ENCODE measurements around the gene BICD2.

Gene BICD2

GRCh38 chr9:92761686-92762085 lies 2.9 kb downstream of the BICD2 start:
- H3K27ac ChIP-seq (ENCODE audit: poor library complexity, severe bottlenecking), result no peak overlapping the region
- no peaks in the 10 kb centered on the region for H3K9me3 ChIP-seq (ENCODE audit: severe bottlenecking)
- no peaks in the 10 kb centered on the region for H3K36me3 ChIP-seq (ENCODE audit: low read depth)
- no peak for TF ChIP-seq CTCF (IDR thresholded peaks at IDR 0.05; ENCODE audit: poor library complexity, severe bottlenecking)
- DNase-seq (ENCODE audit: low spot score), result no peak
- H3K4me3 ChIP-seq (ENCODE audit: severe bottlenecking), result no peak overlapping the region
- peaks cover 6% of the 10 kb centered on the region for H3K4me1 ChIP-seq (ENCODE audit: insufficient read depth, poor library complexity, severe bottlenecking)
- ATAC-seq (ENCODE audit: low read depth), result no peak
- no peaks in the 10 kb centered on the region for H3K27me3 ChIP-seq (ENCODE audit: insufficient read depth, poor library complexity, severe bottlenecking)

- no peak overlapping the region for H3K4me3 ChIP-seq (ENCODE audit: severe bottlenecking)
- peaks cover under 1% of the 10 kb centered on the region for H3K9me3 ChIP-seq (ENCODE audit: severe bottlenecking)
- H3K27me3 ChIP-seq (ENCODE audit: insufficient read depth, poor library complexity, severe bottlenecking), result no peaks in the 10 kb centered on the region
- no peak for TF ChIP-seq CTCF (IDR thresholded peaks at IDR 0.05; ENCODE audit: poor library complexity, severe bottlenecking)
- H3K4me1 ChIP-seq (ENCODE audit: insufficient read depth, poor library complexity, severe bottlenecking), result peaks cover 6% of the 10 kb centered on the region
- DNase-seq (ENCODE audit: low spot score) (no peak), ATAC-seq (ENCODE audit: low read depth) (no peak)
- no peaks in the 10 kb centered on the region for H3K36me3 ChIP-seq (ENCODE audit: low read depth)
- H3K27ac ChIP-seq (ENCODE audit: poor library complexity, severe bottlenecking), result no peak overlapping the region
Observed at GRCh38 chr9:92760494-92760893, 4.1 kb downstream of the BICD2 start.

GRCh38 chr9:92760070-92760469 lies 4.6 kb downstream of the BICD2 start:
- no peak for TF ChIP-seq CTCF (IDR thresholded peaks at IDR 0.05; ENCODE audit: poor library complexity, severe bottlenecking)
- ATAC-seq (ENCODE audit: low read depth) (no peak), DNase-seq (ENCODE audit: low spot score) (no peak)
- peaks cover 2% of the 10 kb centered on the region for H3K9me3 ChIP-seq (ENCODE audit: severe bottlenecking)
- no peaks in the 10 kb centered on the region for H3K27me3 ChIP-seq (ENCODE audit: insufficient read depth, poor library complexity, severe bottlenecking)
- peaks cover 6% of the 10 kb centered on the region for H3K4me1 ChIP-seq (ENCODE audit: insufficient read depth, poor library complexity, severe bottlenecking)
- no peak overlapping the region for H3K4me3 ChIP-seq (ENCODE audit: severe bottlenecking)
- no peak overlapping the region for H3K27ac ChIP-seq (ENCODE audit: poor library complexity, severe bottlenecking)
- no peaks in the 10 kb centered on the region for H3K36me3 ChIP-seq (ENCODE audit: low read depth)

- Histone ChIP-seq H3K9me3 (ENCODE audit: severe bottlenecking) (peaks cover 2% of the 10 kb centered on the region), H3K4me1 (ENCODE audit: insufficient read depth, poor library complexity, severe bottlenecking) (peaks cover 6% of the 10 kb centered on the region), H3K27me3 (ENCODE audit: insufficient read depth, poor library complexity, severe bottlenecking) (no peaks in the 10 kb centered on the region), H3K27ac (ENCODE audit: poor library complexity, severe bottlenecking) (no peak overlapping the region), H3K36me3 (ENCODE audit: low read depth) (no peaks in the 10 kb centered on the region), H3K4me3 (ENCODE audit: severe bottlenecking) (no peak overlapping the region)
- no peak for DNase-seq (ENCODE audit: low spot score)
- TF ChIP-seq CTCF (IDR thresholded peaks at IDR 0.05; ENCODE audit: poor library complexity, severe bottlenecking), result no peak
- ATAC-seq (ENCODE audit: low read depth), result no peak
Observed at GRCh38 chr9:92759446-92759845, 5.2 kb downstream of the BICD2 start.

GRCh38 chr9:92756792-92757191 lies 7.8 kb downstream of the BICD2 start:
- H3K27me3 ChIP-seq (ENCODE audit: insufficient read depth, poor library complexity, severe bottlenecking), result no peaks in the 10 kb centered on the region
- H3K9me3 ChIP-seq (ENCODE audit: severe bottlenecking), result peaks cover 2% of the 10 kb centered on the region
- no peaks in the 10 kb centered on the region for H3K4me1 ChIP-seq (ENCODE audit: insufficient read depth, poor library complexity, severe bottlenecking)
- ATAC-seq (ENCODE audit: low read depth) (no peak), DNase-seq (ENCODE audit: low spot score) (no peak)
- H3K27ac ChIP-seq (ENCODE audit: poor library complexity, severe bottlenecking), result no peak overlapping the region
- TF ChIP-seq CTCF (IDR thresholded peaks at IDR 0.05; ENCODE audit: poor library complexity, severe bottlenecking), result no peak
- H3K4me3 ChIP-seq (ENCODE audit: severe bottlenecking), result no peak overlapping the region
- H3K36me3 ChIP-seq (ENCODE audit: low read depth), result no peaks in the 10 kb centered on the region

Measured in RWPE2 (cell line).